ENCODE results near the gene B3GAT2.
"Not testable (repeated sequence)": the region's sequence is repeated elsewhere in the genome, so short reads cannot be mapped to it uniquely, and the experiment has no call there.

B3GAT2 gene

GRCh38 chr6:70957284-70957617 lies 391 bp upstream of the B3GAT2 start:
- Mint-ChIP-seq H3K27me3 (ENCODE audit: low read depth, poor library complexity) (peaks cover 85% of the 10 kb centered on the region), H3K36me3 (ENCODE audit: low read depth) (no peaks in the 10 kb centered on the region), H3K4me3 (peak overlapping the region; percentile 83), H3K9me3 (no peaks in the 10 kb centered on the region), H3K4me1 (peaks cover 16% of the 10 kb centered on the region), H3K27ac (no peak overlapping the region)
- TF ChIP-seq CTCF (IDR thresholded peaks at IDR 0.05): no peak
- DNase-seq: no peak

- no peaks in the 10 kb centered on the region for H3K36me3 Mint-ChIP-seq (ENCODE audit: low read depth)
- peaks cover 16% of the 10 kb centered on the region for H3K4me1 Mint-ChIP-seq
- H3K4me3 Mint-ChIP-seq: peak overlapping the region; percentile 81
- H3K9me3 Mint-ChIP-seq: no peaks in the 10 kb centered on the region
- TF ChIP-seq CTCF (IDR thresholded peaks at IDR 0.05): peak; percentile 24
- peaks cover 88% of the 10 kb centered on the region for H3K27me3 Mint-ChIP-seq (ENCODE audit: low read depth, poor library complexity)
- H3K27ac Mint-ChIP-seq: no peak overlapping the region
- DNase-seq: no peak
These were observed 739 bp downstream of the B3GAT2 start for GRCh38 chr6:70956191-70956450.

- peak; percentile 97 for DNase-seq
- TF ChIP-seq CTCF (IDR thresholded peaks at IDR 0.05): peak; percentile 74
- Mint-ChIP-seq H3K27me3 (ENCODE audit: low read depth, poor library complexity) (peaks cover 87% of the 10 kb centered on the region), H3K9me3 (no peaks in the 10 kb centered on the region), H3K36me3 (ENCODE audit: low read depth) (no peaks in the 10 kb centered on the region), H3K4me1 (peaks cover 16% of the 10 kb centered on the region), H3K27ac (no peak overlapping the region), H3K4me3 (peak overlapping the region; percentile 81)
These were observed 1.2 kb downstream of the B3GAT2 start for GRCh38 chr6:70955441-70956190.

GRCh38 chr6:70954750-70955149 lies 2.1 kb downstream of the B3GAT2 start:
- Mint-ChIP-seq H3K27ac (no peak overlapping the region), H3K27me3 (ENCODE audit: low read depth, poor library complexity) (peaks cover 79% of the 10 kb centered on the region), H3K36me3 (ENCODE audit: low read depth) (no peaks in the 10 kb centered on the region), H3K4me3 (peak overlapping the region; percentile 75), H3K9me3 (no peaks in the 10 kb centered on the region), H3K4me1 (peaks cover 16% of the 10 kb centered on the region)
- no peak for DNase-seq
- no peak for TF ChIP-seq CTCF (IDR thresholded peaks at IDR 0.05)

GRCh38 chr6:70954176-70954575 lies 2.7 kb downstream of the B3GAT2 start:
- H3K4me1 Mint-ChIP-seq: peaks cover 16% of the 10 kb centered on the region
- TF ChIP-seq CTCF (IDR thresholded peaks at IDR 0.05): no peak
- H3K36me3 Mint-ChIP-seq (ENCODE audit: low read depth): no peaks in the 10 kb centered on the region
- DNase-seq: no peak
- H3K27me3 Mint-ChIP-seq (ENCODE audit: low read depth, poor library complexity): peaks cover 73% of the 10 kb centered on the region
- H3K27ac Mint-ChIP-seq: no peak overlapping the region
- no peaks in the 10 kb centered on the region for H3K9me3 Mint-ChIP-seq
- H3K4me3 Mint-ChIP-seq: no peak overlapping the region

- TF ChIP-seq CTCF (IDR thresholded peaks at IDR 0.05): no peak
- no peak overlapping the region for H3K4me3 Mint-ChIP-seq
- no peaks in the 10 kb centered on the region for H3K9me3 Mint-ChIP-seq
- H3K27ac Mint-ChIP-seq: no peak overlapping the region
- no peaks in the 10 kb centered on the region for H3K36me3 Mint-ChIP-seq (ENCODE audit: low read depth)
- no peak for DNase-seq
- H3K4me1 Mint-ChIP-seq: peaks cover 15% of the 10 kb centered on the region
- H3K27me3 Mint-ChIP-seq (ENCODE audit: low read depth, poor library complexity): peaks cover 58% of the 10 kb centered on the region
These were observed 4.2 kb downstream of the B3GAT2 start for GRCh38 chr6:70952608-70953165.

GRCh38 chr6:70944321-70944720 lies 12.5 kb downstream of the B3GAT2 start:
- not testable (repeated sequence) for H3K4me1 Mint-ChIP-seq; H3K36me3 Mint-ChIP-seq (ENCODE audit: low read depth); DNase-seq; H3K27me3 Mint-ChIP-seq (ENCODE audit: low read depth, poor library complexity); H3K4me3 Mint-ChIP-seq; H3K27ac Mint-ChIP-seq
- peaks cover 21% of the 10 kb centered on the region for H3K9me3 Mint-ChIP-seq
